GM12878 (cell line): ENCODE data around the gene SORBS2. TPM values are rescaled to one million over a fixed set of nuclear protein-coding genes. Genes with fewer than 3 reads are reported as not detected.

Experiments used
- ATAC-seq: fragments of 200-7000 bp; cut with Tn5 transposase; 3 replicates; pipeline ENCODE4 v1.9.1; 2020; ENCODE audit warnings: mild to moderate bottlenecking, moderate library complexity
- BruUV-seq: library from RNA; stranded (reverse); fragments of 400-500 nt; replicated peaks from 2 replicates; lab custom pipeline; 2021; lab: Mats Ljungman, UMichigan
- CTCF ChIA-PET: fragments of 300-600 bp; sonication (Branson Sonifier 250); formaldehyde crosslinking; extraction: SDS; loops from one replicate; lab custom pipeline; 2021; ENCODE audit warnings: inconsistent platforms; lab: Yijun Ruan, JAX
- POLR2A ChIA-PET: fragments of 350-600 bp; formaldehyde crosslinking; extraction: SDS; loops from one replicate; lab custom pipeline; 2021; ENCODE audit warnings: inconsistent platforms; lab: Charles Lee
- RAD21 ChIA-PET: fragments of 300-600 bp; sonication (Branson Sonifier 250); formaldehyde crosslinking; loops from one replicate; lab custom pipeline; 2023; ENCODE audit warnings: antibody characterized with exemption; ENCODE audit not compliant: unreplicated experiment; lab: Charles Lee
- SMC1A ChIA-PET: fragments of 300-600 bp; sonication (Branson Sonifier 250); formaldehyde crosslinking; loops from one replicate; lab custom pipeline; 2023; ENCODE audit not compliant: unreplicated experiment, uncharacterized antibody; lab: Charles Lee
- DNase-seq: peaks from one replicate; pipeline ENCODE4 v3.0.0-alpha.2; 2011; ENCODE audit warnings: low read depth, low spot score
- FAIRE-seq: peaks from 3 replicates; lab custom pipeline; 2011; peaks lifted over from hg19 to GRCh38; lab: Jason Lieb, UNC
- H2AFZ ChIP-seq: 2 replicates; pipeline ENCODE4 v1.6.0; 2011; ENCODE audit warnings: low read depth, low read length, control low read depth; ENCODE audit not compliant: control insufficient read depth
- H3K27ac ChIP-seq: 2 replicates; pipeline ENCODE4 v1.5.1; 2011; ENCODE audit warnings: control low read depth; ENCODE audit not compliant: control insufficient read depth, insufficient read depth
- H3K27me3 ChIP-seq, 2 experiments: replicated peaks in 1 of 2; 2 replicates each; pipeline versions ENCODE4 v1.6.0 to v1.6.1; 2011; ENCODE audit warnings: low read length in 1 of 2; ENCODE audit not compliant: control insufficient read depth in 2 of 2, insufficient read depth in 2 of 2
- H3K36me3 ChIP-seq, 2 experiments: 2 replicates each; pipeline ENCODE4 v1.5.1; 2011; ENCODE audit warnings: low read length in 1 of 2; ENCODE audit not compliant: control insufficient read depth in 2 of 2, insufficient read depth in 2 of 2
- H3K4me1 ChIP-seq: 2 replicates; pipeline ENCODE4 v1.6.1; 2011; ENCODE audit warnings: mild to moderate bottlenecking, low read length, moderate library complexity, mixed read lengths; ENCODE audit not compliant: control insufficient read depth, insufficient read depth
- H3K4me2 ChIP-seq: 2 replicates; pipeline ENCODE4 v1.6.0; 2011; ENCODE audit warnings: control low read depth; ENCODE audit not compliant: control insufficient read depth, insufficient read depth
- H3K4me3 ChIP-seq: fragments of 200-600 bp; sonication (generic); 2 replicates; pipeline ENCODE4 v1.5.1; 2016
- H3K79me2 ChIP-seq: 2 replicates; pipeline ENCODE4 v1.6.0; 2011; ENCODE audit warnings: low read length; ENCODE audit not compliant: control insufficient read depth, insufficient read depth
- H3K9ac ChIP-seq: 2 replicates; pipeline ENCODE4 v1.8.0; 2011; ENCODE audit warnings: low read length, control low read depth, mixed read lengths; ENCODE audit not compliant: control insufficient read depth, insufficient read depth
- H3K9me3 ChIP-seq: replicated peaks from 3 replicates; pipeline ENCODE4 v1.5.1; 2011; ENCODE audit warnings: mild to moderate bottlenecking, low read length; ENCODE audit not compliant: control insufficient read depth, insufficient read depth
- H4K20me1 ChIP-seq: 2 replicates; pipeline ENCODE4 v1.6.0; 2011; ENCODE audit not compliant: control insufficient read depth, insufficient read depth
- ATF3 ChIP-seq: IDR thresholded peaks from 2 replicates; pipeline ENCODE4 v1.6.1; 2011; ENCODE audit warnings: low read depth, mild to moderate bottlenecking, low read length, moderate library complexity, borderline replicate concordance; ENCODE audit errors: extremely low read depth
- CBX3 ChIP-seq: fragments of 200-600 bp; sonication (generic); IDR thresholded peaks from 2 replicates; pipeline ENCODE4 v1.6.1; 2016; ENCODE audit warnings: low read depth, borderline replicate concordance
- CEBPZ ChIP-seq: fragments of 150-350 bp; IDR thresholded peaks from 2 replicates; pipeline ENCODE4 v1.6.1; 2016; ENCODE audit warnings: low read depth, low read length
- CHD1 ChIP-seq: IDR thresholded peaks from 2 replicates; pipeline ENCODE4 v1.6.1; 2012; ENCODE audit warnings: low read depth, low read length, improper control_type of control experiment
- IKZF1 ChIP-seq: fragments of 450-650 bp; conservative IDR thresholded peaks from 2 replicates; pipeline ENCODE4 v1.6.1; 2017; ENCODE audit warnings: antibody characterized with exemption, mild to moderate bottlenecking
- LARP7 ChIP-seq: fragments of 450-650 bp; IDR thresholded peaks from 2 replicates; pipeline ENCODE4 v1.6.1; 2017; ENCODE audit warnings: mild to moderate bottlenecking
- RAD21 ChIP-seq: IDR thresholded peaks from 2 replicates; pipeline ENCODE4 v1.6.1; 2011; ENCODE audit warnings: mild to moderate bottlenecking, low read depth, low read length, moderate library complexity; ENCODE audit not compliant: insufficient read depth
- ZBTB4 ChIP-seq: fragments of 450-650 bp; formaldehyde crosslinking; IDR thresholded peaks from 2 replicates; pipeline ENCODE4 v1.4.0; 2022; ENCODE audit warnings: mild to moderate bottlenecking, moderate library complexity
- WGBS: methylation state at CpG from one replicate; pipeline ENCODE4 v1.1.6; 2016; ENCODE audit warnings: low lambda C conversion rate; ENCODE audit not compliant: insufficient replicate concordance, insufficient coverage; ENCODE audit errors: missing lambda C conversion rate; 5-methylcytosine and 5-hydroxymethylcytosine counted together
- in situ Hi-C: fragments of 300-500 bp; cut with MboI; formaldehyde crosslinking; loops from 9 replicates; pipeline ENCODE4 v1.14.3; 2018; ENCODE audit warnings: mixed read lengths
- intact Hi-C: fragments of 100-400 bp; cut with micrococcal nuclease; formaldehyde crosslinking; loops from one replicate; pipeline ENCODE4 v1.14.2; 2022; ENCODE audit not compliant: unreplicated experiment
- polyA plus RNA-seq, 11 experiments: library from polyadenylated mRNA; depleted of rRNA in 4 of 11; unstranded in 6 of 11; stranded (reverse) in 5 of 11; fragments of >200 nt; fragmentation: Nextera tagmentation in 4 of 11; fragmentation: Illumina TruSeq in 1 of 11; extraction: Ambion mirVana in 4 of 11; extraction: Trizol in 1 of 11; gene quantifications; 1 replicate in 1 of 11; 2 replicates in 10 of 11; pipeline versions ENCODE4 v1.2.1 to v1.2.3, GENCODE V29; 2011 to 2016; ENCODE audit warnings: inconsistent platforms in 2 of 11, missing spikeins in 2 of 11, low read depth in 1 of 11
- total RNA-seq, 4 experiments: library from RNA; depleted of rRNA in 3 of 4; stranded (reverse); fragments of >200 nt in 3 of 4; fragmentation: Illumina TruSeq in 1 of 4; extraction: Trizol in 1 of 4; gene quantifications; 2 replicates each; pipeline versions ENCODE4 v1.2.1 to v1.2.3, GENCODE V29; 2013 to 2021
- TF ChIP-seq, protein P1 (sequence below): fragments of 450-650 bp; conservative IDR thresholded peaks from 2 replicates; pipeline ENCODE4 v1.6.1; 2017; ENCODE audit warnings: mild to moderate bottlenecking, moderate library complexity
- TF ChIP-seq, protein P2 (sequence below): IDR thresholded peaks from 2 replicates; pipeline ENCODE4 v1.6.1; 2012; ENCODE audit warnings: low read depth, low read length, improper control_type of control experiment
- TF ChIP-seq, protein P3 (sequence below): fragments of 450-650 bp; formaldehyde crosslinking; IDR thresholded peaks from 2 replicates; pipeline ENCODE4 v1.4.0; 2020; ENCODE audit warnings: mild to moderate bottlenecking, moderate library complexity

Gene SORBS2
- total and polyA plus RNA-seq, 10 of the 15 experiments (the other 5 are each of a cell fraction or from before 2014, with no cell fraction given) = 0.06 to 3.0 (median 0.79) TPM

GRCh38 chr4:185722029-185722316, 90.0 kb downstream of the SORBS2 start:
- Histone ChIP-seq H3K27me3 (no peaks in the 10 kb centered on the region), H3K79me2 (no peaks in the 10 kb centered on the region), H3K9ac (no peak overlapping the region), H3K9me3 (no peaks in the 10 kb centered on the region), H3K4me2 (no peak overlapping the region), H3K4me1 (no peaks in the 10 kb centered on the region), H3K36me3 (no peaks in the 10 kb centered on the region), H3K4me3 (no peak overlapping the region), H4K20me1 (no peaks in the 10 kb centered on the region), H2AFZ (no peak overlapping the region), H3K27ac (no peak overlapping the region)
- no TSS peak for BruUV-seq
- intact Hi-C loops = no loop called here
- in situ Hi-C loops = no loop called here
- FAIRE-seq (no peak), DNase-seq (no peak), ATAC-seq (no peak)
- ChIA-PET POLR2A (no interaction called here), SMC1A (no interaction called here), RAD21 (no interaction called here), CTCF (interaction anchor here (0.9 kb wide), 1 partner anchor 83 kb away, joined by 3 read pairs; no protein-coding TSS in a partner anchor)
- WGBS = 33% methylated on average over 3 of the region's 3 CpGs
- TF ChIP-seq CEBPZ = no peak
- TF ChIP-seq IKZF1 = no peak
- no peak for TF ChIP-seq ZBTB4 (CRISPR knock-in tag)
- TF ChIP-seq RAD21 = no peak
- TF ChIP-seq, protein P1, sequence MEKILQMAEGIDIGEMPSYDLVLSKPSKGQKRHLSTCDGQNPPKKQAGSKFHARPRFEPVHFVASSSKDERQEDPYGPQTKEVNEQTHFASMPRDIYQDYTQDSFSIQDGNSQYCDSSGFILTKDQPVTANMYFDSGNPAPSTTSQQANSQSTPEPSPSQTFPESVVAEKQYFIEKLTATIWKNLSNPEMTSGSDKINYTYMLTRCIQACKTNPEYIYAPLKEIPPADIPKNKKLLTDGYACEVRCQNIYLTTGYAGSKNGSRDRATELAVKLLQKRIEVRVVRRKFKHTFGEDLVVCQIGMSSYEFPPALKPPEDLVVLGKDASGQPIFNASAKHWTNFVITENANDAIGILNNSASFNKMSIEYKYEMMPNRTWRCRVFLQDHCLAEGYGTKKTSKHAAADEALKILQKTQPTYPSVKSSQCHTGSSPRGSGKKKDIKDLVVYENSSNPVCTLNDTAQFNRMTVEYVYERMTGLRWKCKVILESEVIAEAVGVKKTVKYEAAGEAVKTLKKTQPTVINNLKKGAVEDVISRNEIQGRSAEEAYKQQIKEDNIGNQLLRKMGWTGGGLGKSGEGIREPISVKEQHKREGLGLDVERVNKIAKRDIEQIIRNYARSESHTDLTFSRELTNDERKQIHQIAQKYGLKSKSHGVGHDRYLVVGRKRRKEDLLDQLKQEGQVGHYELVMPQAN = no peak
- no peak for TF ChIP-seq CHD1
- TF ChIP-seq, protein P2, sequence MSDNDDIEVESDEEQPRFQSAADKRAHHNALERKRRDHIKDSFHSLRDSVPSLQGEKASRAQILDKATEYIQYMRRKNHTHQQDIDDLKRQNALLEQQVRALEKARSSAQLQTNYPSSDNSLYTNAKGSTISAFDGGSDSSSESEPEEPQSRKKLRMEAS = no peak
- no peak for TF ChIP-seq LARP7
- TF ChIP-seq, protein P3, sequence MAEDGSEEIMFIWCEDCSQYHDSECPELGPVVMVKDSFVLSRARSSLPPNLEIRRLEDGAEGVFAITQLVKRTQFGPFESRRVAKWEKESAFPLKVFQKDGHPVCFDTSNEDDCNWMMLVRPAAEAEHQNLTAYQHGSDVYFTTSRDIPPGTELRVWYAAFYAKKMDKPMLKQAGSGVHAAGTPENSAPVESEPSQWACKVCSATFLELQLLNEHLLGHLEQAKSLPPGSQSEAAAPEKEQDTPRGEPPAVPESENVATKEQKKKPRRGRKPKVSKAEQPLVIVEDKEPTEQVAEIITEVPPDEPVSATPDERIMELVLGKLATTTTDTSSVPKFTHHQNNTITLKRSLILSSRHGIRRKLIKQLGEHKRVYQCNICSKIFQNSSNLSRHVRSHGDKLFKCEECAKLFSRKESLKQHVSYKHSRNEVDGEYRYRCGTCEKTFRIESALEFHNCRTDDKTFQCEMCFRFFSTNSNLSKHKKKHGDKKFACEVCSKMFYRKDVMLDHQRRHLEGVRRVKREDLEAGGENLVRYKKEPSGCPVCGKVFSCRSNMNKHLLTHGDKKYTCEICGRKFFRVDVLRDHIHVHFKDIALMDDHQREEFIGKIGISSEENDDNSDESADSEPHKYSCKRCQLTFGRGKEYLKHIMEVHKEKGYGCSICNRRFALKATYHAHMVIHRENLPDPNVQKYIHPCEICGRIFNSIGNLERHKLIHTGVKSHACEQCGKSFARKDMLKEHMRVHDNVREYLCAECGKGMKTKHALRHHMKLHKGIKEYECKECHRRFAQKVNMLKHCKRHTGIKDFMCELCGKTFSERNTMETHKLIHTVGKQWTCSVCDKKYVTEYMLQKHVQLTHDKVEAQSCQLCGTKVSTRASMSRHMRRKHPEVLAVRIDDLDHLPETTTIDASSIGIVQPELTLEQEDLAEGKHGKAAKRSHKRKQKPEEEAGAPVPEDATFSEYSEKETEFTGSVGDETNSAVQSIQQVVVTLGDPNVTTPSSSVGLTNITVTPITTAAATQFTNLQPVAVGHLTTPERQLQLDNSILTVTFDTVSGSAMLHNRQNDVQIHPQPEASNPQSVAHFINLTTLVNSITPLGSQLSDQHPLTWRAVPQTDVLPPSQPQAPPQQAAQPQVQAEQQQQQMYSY (CRISPR knock-in tag) = no peak
- no peak for TF ChIP-seq CBX3
- no peak for TF ChIP-seq ATF3
